Keratinocyte (primary cell): Measurements from ENCODE around the gene WDR70. TPM values are rescaled to one million over a fixed set of nuclear protein-coding genes. Genes with fewer than 3 reads are reported as not detected.

Source experiments
- DNase-seq: peaks from one replicate; pipeline ENCODE4 v3.0.0-alpha.2; 2011; ENCODE audit warnings: low read depth, missing footprints, low spot score
- FAIRE-seq: peaks from 2 replicates; lab custom pipeline; 2011; peaks lifted over from hg19 to GRCh38; lab: Jason Lieb, UNC
- H2AFZ ChIP-seq: 2 replicates; pipeline ENCODE4 v1.6.0; 2012; ENCODE audit warnings: low read length, control low read depth, inconsistent platforms; ENCODE audit not compliant: control insufficient read depth
- H3K27ac ChIP-seq: 2 replicates; pipeline ENCODE4 v1.5.1; 2011; ENCODE audit warnings: low read length; ENCODE audit not compliant: control insufficient read depth, insufficient read depth
- H3K27me3 ChIP-seq: 3 replicates; pipeline ENCODE4 v1.6.0; 2011; ENCODE audit warnings: low read length; ENCODE audit not compliant: control insufficient read depth, insufficient read depth; ENCODE audit errors: extremely low read depth
- H3K36me3 ChIP-seq, 2 experiments: 2 replicates in 1 of 2; 3 replicates in 1 of 2; pipeline ENCODE4 v1.5.1; 2011; ENCODE audit warnings: low read length in 2 of 2, mild to moderate bottlenecking in 1 of 2; ENCODE audit not compliant: control insufficient read depth in 2 of 2, insufficient read depth in 2 of 2; ENCODE audit errors: extremely low read depth in 1 of 2
- H3K4me1 ChIP-seq: 3 replicates; pipeline ENCODE4 v1.5.1; 2011; ENCODE audit warnings: low read length; ENCODE audit not compliant: control insufficient read depth, insufficient read depth; ENCODE audit errors: extremely low read depth
- H3K4me2 ChIP-seq: 3 replicates; pipeline ENCODE4 v1.6.0; 2011; ENCODE audit warnings: low read depth, low read length; ENCODE audit not compliant: control insufficient read depth, insufficient read depth; ENCODE audit errors: extremely low read depth
- H3K4me3 ChIP-seq, 3 experiments: fragments of 200-600 bp in 1 of 3; sonication (generic) in 1 of 3; 2 replicates in 2 of 3; 3 replicates in 1 of 3; pipeline ENCODE4 v1.5.1; 2011 to 2016; ENCODE audit warnings: low read length in 3 of 3, mild to moderate bottlenecking in 3 of 3, control low read depth in 2 of 3, inconsistent platforms in 1 of 3, low read depth in 1 of 3, mixed read lengths in 1 of 3, mixed run types in 1 of 3, moderate library complexity in 1 of 3; ENCODE audit not compliant: control insufficient read depth in 2 of 3, insufficient read depth in 2 of 3; ENCODE audit errors: extremely low read depth in 1 of 3
- H3K79me2 ChIP-seq: 2 replicates; pipeline ENCODE4 v1.6.0; 2012; ENCODE audit warnings: low read length; ENCODE audit not compliant: control insufficient read depth, insufficient read depth
- H3K9ac ChIP-seq: 3 replicates; pipeline ENCODE4 v1.6.0; 2011; ENCODE audit warnings: low read length; ENCODE audit not compliant: control insufficient read depth, insufficient read depth; ENCODE audit errors: extremely low read depth
- H3K9me1 ChIP-seq: 3 replicates; pipeline ENCODE4 v1.6.0; 2011; ENCODE audit warnings: low read length; ENCODE audit not compliant: control insufficient read depth, insufficient read depth; ENCODE audit errors: extremely low read depth
- H3K9me3 ChIP-seq: 2 replicates; pipeline ENCODE4 v1.5.1; 2012; ENCODE audit warnings: low read depth, low read length; ENCODE audit not compliant: control insufficient read depth
- H4K20me1 ChIP-seq: 3 replicates; pipeline ENCODE4 v1.6.0; 2011; ENCODE audit warnings: low read length; ENCODE audit not compliant: control insufficient read depth, insufficient read depth; ENCODE audit errors: extremely low read depth
- EZH2 ChIP-seq: IDR thresholded peaks from one replicate; pipeline ENCODE4 v1.6.1; 2012; ENCODE audit warnings: inconsistent platforms, mild to moderate bottlenecking, low read length, moderate library complexity
- dilution Hi-C: fragments of 300-500 bp; cut with MboI; formaldehyde crosslinking; loops from one replicate; pipeline ENCODE4 v1.7.0; 2020; ENCODE audit warnings: low sequenced_read_pairs; ENCODE audit not compliant: extremely low pct_ligation_motif_present
- polyA plus RNA-seq, 5 experiments: library from polyadenylated mRNA; depleted of rRNA in 3 of 5; stranded (reverse) in 3 of 5; stranded (forward) in 1 of 5; unstranded in 1 of 5; fragments of >200 nt; gene quantifications; 1 replicate in 1 of 5; 2 replicates in 3 of 5; 3 replicates in 1 of 5; pipeline versions ENCODE4 v1.2.1 to v1.2.3, GENCODE V29; 2011 to 2012; ENCODE audit warnings: missing spikeins in 2 of 5, low read depth in 1 of 5, low replicate concordance in 1 of 5
- TF ChIP-seq, protein P1 (sequence below), 3 experiments: IDR thresholded peaks in 1 of 3; conservative IDR thresholded peaks in 1 of 3; optimal IDR thresholded peaks in 1 of 3; 2 replicates in 2 of 3; 3 replicates in 1 of 3; pipeline versions ENCODE3 to v1.5.1; 2011; ENCODE audit warnings: low read length in 3 of 3, mild to moderate bottlenecking in 3 of 3, moderate library complexity in 2 of 3, control low read depth in 1 of 3, inconsistent platforms in 1 of 3; ENCODE audit not compliant: insufficient read depth in 2 of 3; ENCODE audit errors: extremely low read depth in 1 of 3

WDR70 gene
- polyA plus RNA-seq, 1 donor (not counting 4 experiments of a cell fraction or from before 2014, with no cell fraction given): 25.1 TPM

DNA sequence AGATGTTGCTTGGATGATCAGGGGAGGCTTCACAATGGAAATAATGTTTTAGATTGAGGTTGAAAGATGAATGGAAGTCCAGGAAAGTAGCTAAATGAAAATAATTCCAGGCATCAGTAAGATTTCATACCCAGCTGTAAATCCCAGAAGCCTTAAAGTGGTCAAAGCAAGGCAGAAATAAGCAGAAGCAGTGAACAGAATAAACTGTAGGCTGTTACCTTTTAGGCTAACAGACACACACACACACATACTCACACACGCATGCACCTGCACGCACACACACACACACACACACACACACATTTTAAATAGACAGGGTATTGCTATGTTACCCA is 175.3 kb downstream of the WDR70 start:
- DNase-seq: no peak
- FAIRE-seq: no peak
- Histone ChIP-seq H3K4me1 (no peaks in the 10 kb centered on the region), H3K79me2 (no peaks in the 10 kb centered on the region), H4K20me1 (no peaks in the 10 kb centered on the region), H3K9me1 (no peaks in the 10 kb centered on the region), H3K4me3 (no peak overlapping the region), H3K4me2 (no peak overlapping the region), H3K9me3 (no peaks in the 10 kb centered on the region), H2AFZ (no peak overlapping the region), H3K9ac (no peak overlapping the region), H3K27me3 (no peaks in the 10 kb centered on the region), H3K36me3 (no peaks in the 10 kb centered on the region), H3K27ac (no peak overlapping the region)
- TF ChIP-seq, protein P1, sequence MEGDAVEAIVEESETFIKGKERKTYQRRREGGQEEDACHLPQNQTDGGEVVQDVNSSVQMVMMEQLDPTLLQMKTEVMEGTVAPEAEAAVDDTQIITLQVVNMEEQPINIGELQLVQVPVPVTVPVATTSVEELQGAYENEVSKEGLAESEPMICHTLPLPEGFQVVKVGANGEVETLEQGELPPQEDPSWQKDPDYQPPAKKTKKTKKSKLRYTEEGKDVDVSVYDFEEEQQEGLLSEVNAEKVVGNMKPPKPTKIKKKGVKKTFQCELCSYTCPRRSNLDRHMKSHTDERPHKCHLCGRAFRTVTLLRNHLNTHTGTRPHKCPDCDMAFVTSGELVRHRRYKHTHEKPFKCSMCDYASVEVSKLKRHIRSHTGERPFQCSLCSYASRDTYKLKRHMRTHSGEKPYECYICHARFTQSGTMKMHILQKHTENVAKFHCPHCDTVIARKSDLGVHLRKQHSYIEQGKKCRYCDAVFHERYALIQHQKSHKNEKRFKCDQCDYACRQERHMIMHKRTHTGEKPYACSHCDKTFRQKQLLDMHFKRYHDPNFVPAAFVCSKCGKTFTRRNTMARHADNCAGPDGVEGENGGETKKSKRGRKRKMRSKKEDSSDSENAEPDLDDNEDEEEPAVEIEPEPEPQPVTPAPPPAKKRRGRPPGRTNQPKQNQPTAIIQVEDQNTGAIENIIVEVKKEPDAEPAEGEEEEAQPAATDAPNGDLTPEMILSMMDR (optimal IDR thresholded peaks at IDR 0.05 in 1 of 3, IDR thresholded peaks at IDR 0.05 in 1 of 3, conservative IDR thresholded peaks at IDR 0.05 in 1 of 3; ENCODE audit: extremely low read depth in 1 of 3, insufficient read depth in 2 of 3, low read length in 3 of 3): no peak
- TF ChIP-seq EZH2: no peak
- dilution Hi-C loops: no loop called here

DNA sequence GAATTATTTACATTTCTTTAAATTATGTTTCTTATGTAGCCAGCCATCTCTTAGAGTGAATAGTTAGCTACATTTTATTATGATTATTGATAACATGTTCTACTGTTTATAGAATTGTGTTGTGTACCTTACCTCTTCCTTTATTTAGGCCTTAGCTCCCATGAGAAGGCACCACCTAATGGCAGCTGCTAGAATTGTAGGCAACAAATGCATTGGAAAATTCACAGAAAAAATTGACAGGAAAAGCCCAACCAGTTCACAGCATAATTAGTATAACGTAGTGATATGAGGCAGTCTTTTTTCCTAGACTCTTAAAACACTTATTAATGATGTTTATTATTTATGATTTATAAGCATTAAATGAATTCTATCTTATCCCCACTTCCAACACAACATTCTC is 175.8 kb downstream of the WDR70 start:
- no peak for DNase-seq
- Histone ChIP-seq H3K4me2 (no peak overlapping the region), H3K36me3 (no peaks in the 10 kb centered on the region), H3K4me1 (no peaks in the 10 kb centered on the region), H3K79me2 (no peaks in the 10 kb centered on the region), H3K4me3 (no peak overlapping the region), H3K9me1 (no peaks in the 10 kb centered on the region), H3K9me3 (no peaks in the 10 kb centered on the region), H4K20me1 (no peaks in the 10 kb centered on the region), H3K9ac (no peak overlapping the region), H3K27me3 (no peaks in the 10 kb centered on the region), H2AFZ (no peak overlapping the region), H3K27ac (no peak overlapping the region)
- dilution Hi-C loops: no loop called here
- TF ChIP-seq EZH2: no peak
- TF ChIP-seq, protein P1 (optimal IDR thresholded peaks at IDR 0.05 in 1 of 3, IDR thresholded peaks at IDR 0.05 in 1 of 3, conservative IDR thresholded peaks at IDR 0.05 in 1 of 3; ENCODE audit: extremely low read depth in 1 of 3, insufficient read depth in 2 of 3, low read length in 3 of 3): peak in 2 of 3 experiments; percentile 55 to 56
- no peak for FAIRE-seq
